ENCODE measurements around the gene CNPY3. TPM values are rescaled to one million over a fixed set of nuclear protein-coding genes. Genes with fewer than 3 reads are reported as not detected.

The CNPY3 gene
- total RNA-seq, 1 experiment from 2014 or later = 56.0 TPM

DNA sequence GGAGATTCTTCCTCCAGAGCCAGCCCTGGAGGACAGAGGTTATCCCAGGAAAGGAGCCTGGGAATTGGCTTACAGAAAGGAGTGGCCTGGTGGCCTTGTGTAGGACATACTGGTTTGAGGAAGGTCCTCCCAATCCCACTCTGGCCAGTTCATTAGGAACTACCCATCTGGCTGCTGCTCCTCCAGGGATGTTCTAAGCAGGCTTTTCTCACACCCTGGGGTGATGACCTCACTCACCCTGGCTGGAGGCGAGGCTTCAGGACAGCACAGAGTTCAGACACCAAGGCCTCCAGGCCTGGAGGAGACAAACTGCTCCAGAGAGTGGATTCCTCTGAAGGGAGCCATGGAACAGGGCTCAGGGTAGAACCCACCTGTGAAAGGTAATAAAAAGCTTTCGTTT is 40.2 kb downstream of the CNPY3 start:
- TF ChIP-seq, protein P1, sequence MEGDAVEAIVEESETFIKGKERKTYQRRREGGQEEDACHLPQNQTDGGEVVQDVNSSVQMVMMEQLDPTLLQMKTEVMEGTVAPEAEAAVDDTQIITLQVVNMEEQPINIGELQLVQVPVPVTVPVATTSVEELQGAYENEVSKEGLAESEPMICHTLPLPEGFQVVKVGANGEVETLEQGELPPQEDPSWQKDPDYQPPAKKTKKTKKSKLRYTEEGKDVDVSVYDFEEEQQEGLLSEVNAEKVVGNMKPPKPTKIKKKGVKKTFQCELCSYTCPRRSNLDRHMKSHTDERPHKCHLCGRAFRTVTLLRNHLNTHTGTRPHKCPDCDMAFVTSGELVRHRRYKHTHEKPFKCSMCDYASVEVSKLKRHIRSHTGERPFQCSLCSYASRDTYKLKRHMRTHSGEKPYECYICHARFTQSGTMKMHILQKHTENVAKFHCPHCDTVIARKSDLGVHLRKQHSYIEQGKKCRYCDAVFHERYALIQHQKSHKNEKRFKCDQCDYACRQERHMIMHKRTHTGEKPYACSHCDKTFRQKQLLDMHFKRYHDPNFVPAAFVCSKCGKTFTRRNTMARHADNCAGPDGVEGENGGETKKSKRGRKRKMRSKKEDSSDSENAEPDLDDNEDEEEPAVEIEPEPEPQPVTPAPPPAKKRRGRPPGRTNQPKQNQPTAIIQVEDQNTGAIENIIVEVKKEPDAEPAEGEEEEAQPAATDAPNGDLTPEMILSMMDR (conservative IDR thresholded peaks at IDR 0.05) = no peak
- Mint-ChIP-seq H3K27me3 (ENCODE audit: low read depth) (no peaks in the 10 kb centered on the region), H3K9me3 (no peaks in the 10 kb centered on the region), H3K4me3 (no peak overlapping the region), H3K36me3 (ENCODE audit: insufficient read depth in 1 of 3, low read depth in 3 of 3) (peaks cover 0 to 33% (median 19%) of the 10 kb centered on the region in 3 experiments; a peak in 6 of 7 replicates), H3K27ac (no peak overlapping the region), H3K4me1 (no peaks in the 10 kb centered on the region)
- Histone ChIP-seq H3K4me2 (ENCODE audit: insufficient read depth, insufficient read length, low read length) (no peak overlapping the region), H4K91ac (ENCODE audit: insufficient read length, low read depth, low read length) (no peak overlapping the region), H4K8ac (replicated peaks; ENCODE audit: insufficient read length, low read depth, low read length) (no peak overlapping the region), H2BK20ac (ENCODE audit: low read depth, low read length, poor library complexity, severe bottlenecking) (no peak overlapping the region), H2AK5ac (ENCODE audit: insufficient read length, low read length) (no peak overlapping the region), H3K4ac (ENCODE audit: low read depth, low read length) (no peak overlapping the region), H3K56ac (ENCODE audit: insufficient read length, low read depth, low read length) (no peak overlapping the region), H3K79me2 (ENCODE audit: insufficient read depth, low read length) (no peaks in the 10 kb centered on the region), H3K18ac (ENCODE audit: insufficient read length, low read depth, low read length) (no peak overlapping the region), H3K14ac (ENCODE audit: insufficient read depth, low read length) (no peak overlapping the region), H4K20me1 (ENCODE audit: control insufficient read depth, insufficient read depth, insufficient read length) (no peaks in the 10 kb centered on the region), H2BK5ac (ENCODE audit: insufficient read length, low read length) (no peak overlapping the region), H3K27ac (ENCODE audit: insufficient read length, low read depth, low read length) (no peak overlapping the region), H2BK15ac (ENCODE audit: low read depth, low read length) (no peak overlapping the region), H3K4me1 (ENCODE audit: insufficient read depth, low read length) (no peaks in the 10 kb centered on the region), H3K27me3 (ENCODE audit: insufficient read depth, low read length) (no peaks in the 10 kb centered on the region), H2BK12ac (ENCODE audit: insufficient read length, low read depth, low read length) (no peak overlapping the region), H2BK120ac (ENCODE audit: low read depth, low read length, poor library complexity, severe bottlenecking) (no peak overlapping the region), H2AFZ (ENCODE audit: low read length) (no peak overlapping the region), H3T11ph (ENCODE audit: low read length) (no peak overlapping the region), H3K23me2 (ENCODE audit: insufficient read length, low read depth, low read length, poor library complexity, severe bottlenecking) (no peaks in the 10 kb centered on the region), H3K9ac (ENCODE audit: extremely low read depth, insufficient read length, low read length) (no peak overlapping the region), H4K5ac (ENCODE audit: insufficient read length, low read depth, low read length) (no peak overlapping the region), H3K9me3 (ENCODE audit: control insufficient read depth, low read depth, low read length) (no peaks in the 10 kb centered on the region), H3K23ac (ENCODE audit: insufficient read length, low read depth, low read length) (no peak overlapping the region), H3K79me1 (ENCODE audit: insufficient read depth, low read depth, low read length, poor library complexity, severe bottlenecking) (no peaks in the 10 kb centered on the region)
- WGBS (ENCODE audit: extremely low coverage, insufficient read length, low lambda C conversion rate) = no CpG with 5 or more reads among the region's 2 CpGs
- no peak for DNase-seq

All from H9 (cell line).